Measurements from ENCODE around the gene DLAT. TPM values are rescaled to one million over a fixed set of nuclear protein-coding genes. Genes with fewer than 3 reads are reported as not detected.

The DLAT gene
- total RNA-seq, 2 donors from 2014 or later, result 15.6 to 15.9 TPM

- Histone ChIP-seq H3K27me3 (replicated peaks; ENCODE audit: insufficient read depth) (no peaks in the 10 kb centered on the region), H3K36me3 (peaks cover 32% of the 10 kb centered on the region)
- TF ChIP-seq CTCF (IDR thresholded peaks at IDR 0.05), result no peak
Observed at GRCh38 chr11:112057170-112057569, 32.0 kb downstream of the DLAT start.

DNA sequence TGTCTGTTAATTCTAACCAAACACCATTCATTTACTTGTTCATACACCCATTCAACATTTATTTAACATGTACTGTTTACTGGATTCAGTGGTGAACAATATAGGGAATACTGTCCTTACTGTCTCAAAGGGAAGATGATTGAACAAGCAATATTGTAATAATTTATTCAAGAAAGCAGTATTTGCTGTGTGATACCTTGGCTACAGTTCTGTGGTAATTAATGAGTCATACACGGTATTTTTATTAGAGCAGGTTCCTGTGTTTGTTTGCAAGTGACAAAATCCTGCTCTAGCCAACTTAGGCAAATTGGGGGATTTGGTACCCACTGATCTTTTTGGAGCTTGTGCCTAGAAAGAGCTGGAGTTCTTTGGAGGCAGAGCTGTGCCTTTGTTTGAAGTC, 32.9 kb downstream of the DLAT start:
- no peaks in the 10 kb centered on the region for H3K9me3 ChIP-seq
- H3K4me1 ChIP-seq (ENCODE audit: control insufficient read depth in 1 of 2, low read depth in 2 of 2), result no peaks in the 10 kb centered on the region
- no peak overlapping the region for H3K27ac ChIP-seq
- H3K4me3 ChIP-seq, result no peak overlapping the region
- TF ChIP-seq CTCF (IDR thresholded peaks at IDR 0.05), result no peak
- H3K27me3 ChIP-seq (replicated peaks; ENCODE audit: insufficient read depth), result no peaks in the 10 kb centered on the region
- peaks cover 25% of the 10 kb centered on the region for H3K36me3 ChIP-seq
- no peak for ATAC-seq (ENCODE audit: insufficient number of reproducible peaks, low FRiP score, low read depth)
- no peak for DNase-seq (ENCODE audit: low spot score)

More at GRCh38 chr11:112057170-112057569, 32.0 kb downstream of the DLAT start:
- H3K4me3 ChIP-seq, result no peak overlapping the region
- H3K27ac ChIP-seq, result no peak overlapping the region
- no peaks in the 10 kb centered on the region for H3K9me3 ChIP-seq
- no peaks in the 10 kb centered on the region for H3K4me1 ChIP-seq (ENCODE audit: control insufficient read depth in 1 of 2, low read depth in 2 of 2)
- ATAC-seq (ENCODE audit: insufficient number of reproducible peaks, low FRiP score, low read depth) (no peak), DNase-seq (ENCODE audit: low spot score) (no peak)

- H3K4me1 ChIP-seq (ENCODE audit: control insufficient read depth in 1 of 2, low read depth in 2 of 2), result no peaks in the 10 kb centered on the region
- peaks cover 12% of the 10 kb centered on the region for H3K36me3 ChIP-seq
- H3K4me3 ChIP-seq, result no peak overlapping the region
- no peak for TF ChIP-seq CTCF (IDR thresholded peaks at IDR 0.05)
- ATAC-seq (ENCODE audit: insufficient number of reproducible peaks, low FRiP score, low read depth) (no peak), DNase-seq (ENCODE audit: low spot score) (no peak)
- no peaks in the 10 kb centered on the region for H3K9me3 ChIP-seq
- H3K27ac ChIP-seq, result no peak overlapping the region
- no peaks in the 10 kb centered on the region for H3K27me3 ChIP-seq (replicated peaks; ENCODE audit: insufficient read depth)
Observed at GRCh38 chr11:112062923-112063322, 37.7 kb downstream of the DLAT start.

GRCh38 chr11:112073941-112074811, 49.0 kb downstream of the DLAT start, which contains the start of the genes NKAPD1 and PIH1D2:
Gene NKAPD1, plus strand, starts transcription at chr11:112074299. Its CDS starts 1,276 bp downstream, at chr11:112075575.
Gene PIH1D2, minus strand, starts transcription at chr11:112074017. Its CDS starts 843 bp downstream, at chr11:112073174.
- Histone ChIP-seq H3K27ac (peak within 1 kb of the TSS; percentile 75 to 94), H3K4me1 (ENCODE audit: control insufficient read depth in 1 of 2, low read depth in 2 of 2) (peaks cover 16 to 18% of the 10 kb centered on the region in 2 donors), H3K9me3 (no peaks in the 10 kb centered on the region), H3K27me3 (replicated peaks; ENCODE audit: insufficient read depth) (no peaks in the 10 kb centered on the region), H3K36me3 (peaks cover 11% of the 10 kb centered on the region), H3K4me3 (peak within 1 kb of the TSS; percentile 99)
- DNase-seq (ENCODE audit: low spot score) (peak; percentile 51), ATAC-seq (ENCODE audit: insufficient number of reproducible peaks, low FRiP score, low read depth) (peak; percentile 67)
- no peak for TF ChIP-seq CTCF (IDR thresholded peaks at IDR 0.05)

- peaks cover 9 to 18% of the 10 kb centered on the region in 2 donors for H3K4me1 ChIP-seq (ENCODE audit: control insufficient read depth in 1 of 2, low read depth in 2 of 2)
- H3K36me3 ChIP-seq, result peaks cover 48% of the 10 kb centered on the region
- DNase-seq (ENCODE audit: low spot score) (no peak), ATAC-seq (ENCODE audit: insufficient number of reproducible peaks, low FRiP score, low read depth) (no peak)
- H3K9me3 ChIP-seq, result no peaks in the 10 kb centered on the region
- no peak overlapping the region for H3K4me3 ChIP-seq
- no peak for TF ChIP-seq CTCF (IDR thresholded peaks at IDR 0.05)
- no peak overlapping the region for H3K27ac ChIP-seq
- no peaks in the 10 kb centered on the region for H3K27me3 ChIP-seq (replicated peaks; ENCODE audit: insufficient read depth)
Observed at GRCh38 chr11:112082729-112083128, 57.5 kb downstream of the DLAT start.
